Mesothelial cell of epicardium (in vitro differentiated cells): Measurements from ENCODE around the gene CA11. TPM values are rescaled to one million over a fixed set of nuclear protein-coding genes. Genes with fewer than 3 reads are reported as not detected.

ENCODE experiments used
- DNase-seq, 2 experiments: peaks; one replicate each; pipeline ENCODE4 v3.0.0; 2021; ENCODE audit warnings: low spot score in 2 of 2; ENCODE audit not compliant: unreplicated experiment in 2 of 2
- H3K27ac Mint-ChIP-seq: 2 replicates; pipeline ENCODE4 v1.8.0; 2021; ENCODE audit warnings: mixed read lengths
- H3K27me3 Mint-ChIP-seq: 2 replicates; pipeline ENCODE4 v1.8.0; 2021; ENCODE audit warnings: low read depth, mixed read lengths
- H3K36me3 Mint-ChIP-seq: 2 replicates; pipeline ENCODE4 v1.8.0; 2021; ENCODE audit warnings: mixed read lengths
- H3K4me1 Mint-ChIP-seq: 2 replicates; pipeline ENCODE4 v1.8.0; 2021; ENCODE audit warnings: mixed read lengths
- H3K4me3 Mint-ChIP-seq: 2 replicates; pipeline ENCODE4 v1.8.0; 2021; ENCODE audit warnings: mild to moderate bottlenecking, moderate library complexity, mixed read lengths
- H3K9me3 Mint-ChIP-seq: 2 replicates; pipeline ENCODE4 v1.8.0; 2021; ENCODE audit warnings: mixed read lengths
- CTCF ChIP-seq: fragments of 200-600 bp; sonication (generic); IDR thresholded peaks from one replicate; pipeline ENCODE4 v1.5.0; 2021; ENCODE audit warnings: antibody characterized with exemption; ENCODE audit not compliant: unreplicated experiment
- total RNA-seq: library from RNA; stranded (reverse); gene quantifications from 3 replicates; pipeline ENCODE4 v1.2.1, GENCODE V29; 2021

The CA11 gene
- total RNA-seq, 1 donor from 2014 or later: 48.2 TPM

- no peak for TF ChIP-seq CTCF
- Mint-ChIP-seq H3K27ac (no peak overlapping the region), H3K4me1 (no peaks in the 10 kb centered on the region), H3K27me3 (no peaks in the 10 kb centered on the region), H3K36me3 (no peaks in the 10 kb centered on the region), H3K4me3 (no peak overlapping the region), H3K9me3 (no peaks in the 10 kb centered on the region)
- DNase-seq: no peak
These were observed 50.8 kb downstream of the CA11 start for GRCh38 chr19:48595171-48595570.

GRCh38 chr19:48591021-48591420 is 55.0 kb downstream of the CA11 start:
- Mint-ChIP-seq H3K27ac (no peak overlapping the region), H3K4me3 (no peak overlapping the region), H3K27me3 (peaks cover 1% of the 10 kb centered on the region), H3K36me3 (no peaks in the 10 kb centered on the region), H3K4me1 (peaks cover 9% of the 10 kb centered on the region), H3K9me3 (no peaks in the 10 kb centered on the region)
- no peak for DNase-seq
- TF ChIP-seq CTCF: no peak

- peak; percentile 90 to 98 for DNase-seq
- H3K36me3 Mint-ChIP-seq: no peaks in the 10 kb centered on the region
- H3K27ac Mint-ChIP-seq: peak overlapping the region; percentile 44
- H3K4me1 Mint-ChIP-seq: peaks cover 12% of the 10 kb centered on the region
- H3K9me3 Mint-ChIP-seq: peaks cover 3% of the 10 kb centered on the region
- peak overlapping the region; percentile 72 for H3K4me3 Mint-ChIP-seq
- peaks cover 5% of the 10 kb centered on the region for H3K27me3 Mint-ChIP-seq
- peak; percentile 92 for TF ChIP-seq CTCF
These were observed 57.2 kb downstream of the CA11 start for GRCh38 chr19:48588670-48589401.

Other genes with a start within 250 kb of the CA11 start
- 34.0 to 36.5 TPM (median 36.2 TPM) in 3 replicates for gene GRWD1, start 200.2 kb downstream of the CA11 start, total RNA-seq
- gene KCNJ14, start 190.6 kb downstream of the CA11 start, total RNA-seq: 2.7 to 2.8 TPM (median 2.8 TPM) in 3 replicates
- 184 to 196 TPM (median 190 TPM) in 3 replicates for gene CYTH2, start 176.8 kb downstream of the CA11 start, total RNA-seq
- gene LMTK3, start 134.4 kb downstream of the CA11 start, total RNA-seq: 19.4 to 21.3 TPM (median 20.4 TPM) in 3 replicates
- gene SULT2B1, start 94.0 kb downstream of the CA11 start, total RNA-seq: 0.64 to 0.79 TPM (median 0.74 TPM) in 3 replicates
- gene SPACA4, start 39.4 kb downstream of the CA11 start, total RNA-seq: not detected in 3 replicates
- 2.5 to 3.9 TPM (median 3.7 TPM) in 3 replicates for gene FAM83E, start 31.1 kb downstream of the CA11 start, total RNA-seq
- 1,586 to 1,657 TPM (median 1,644 TPM) in 3 replicates for gene RPL18, start 27.0 kb downstream of the CA11 start, total RNA-seq
- gene SPHK2, start 26.7 kb downstream of the CA11 start, total RNA-seq: 25.3 to 28.6 TPM (median 27.7 TPM) in 3 replicates
- 11.5 to 13.2 TPM (median 13.1 TPM) in 3 replicates for gene DBP, start 8.8 kb downstream of the CA11 start, total RNA-seq
- 6.8 to 7.3 TPM (median 7.1 TPM) in 3 replicates for gene NTN5, start 26.8 kb upstream of the CA11 start, total RNA-seq
- gene FUT2, start 49.8 kb upstream of the CA11 start, total RNA-seq: 0.20 TPM in 1 of 3 replicates, not detected in the others
- 5.8 to 6.5 TPM (median 6.0 TPM) in 3 replicates for gene MAMSTR, start 73.5 kb upstream of the CA11 start, total RNA-seq
- gene RASIP1, start 94.4 kb upstream of the CA11 start, total RNA-seq: 1.4 to 2.1 TPM (median 1.5 TPM) in 3 replicates
- gene IZUMO1, start 100.7 kb upstream of the CA11 start, total RNA-seq: 0.45 to 0.80 TPM (median 0.49 TPM) in 3 replicates
- 3.5 to 4.4 TPM (median 4.3 TPM) in 3 replicates for gene FUT1, start 106.5 kb upstream of the CA11 start, total RNA-seq
- not detected in 3 replicates for gene FGF21, start 109.3 kb upstream of the CA11 start, total RNA-seq
- gene BCAT2, start 164.8 kb upstream of the CA11 start, total RNA-seq: 45.3 to 47.3 TPM (median 45.7 TPM) in 3 replicates
- gene HSD17B14, start 190.3 kb upstream of the CA11 start, total RNA-seq: 22.9 to 29.6 TPM (median 27.1 TPM) in 3 replicates
- gene PLEKHA4, start 222.4 kb upstream of the CA11 start, total RNA-seq: 25.7 to 28.6 TPM (median 26.9 TPM) in 3 replicates
- 158 to 170 TPM (median 158 TPM) in 3 replicates for gene PPP1R15A, start 226.2 kb upstream of the CA11 start, total RNA-seq